ENCODE results near the gene CDON. TPM values are rescaled to one million over a fixed set of nuclear protein-coding genes. Genes with fewer than 3 reads are reported as not detected.

The CDON gene
- total and polyA plus RNA-seq, 2 of the 13 experiments (the other 11 are each of a cell fraction or from before 2014, with no cell fraction given), result 9.6 to 12.8 TPM

GRCh38 chr11:125987066-125987641, 75.5 kb downstream of the CDON start (continued):
- TF ChIP-seq RNF219 (CRISPR knock-in tag; IDR thresholded peaks at IDR 0.05), result no peak
- no peak for TF ChIP-seq ZBTB25 (CRISPR knock-in tag; IDR thresholded peaks at IDR 0.05)
- no peak for TF ChIP-seq BRCA1 (CRISPR knock-in tag; IDR thresholded peaks at IDR 0.05)
- TF ChIP-seq ZEB1 (IDR thresholded peaks at IDR 0.05; ENCODE audit: insufficient replicate concordance, low read depth), result no peak
- no peak for TF ChIP-seq TBP (CRISPR knock-in tag; IDR thresholded peaks at IDR 0.05)
- TF ChIP-seq ZMYM4 (CRISPR knock-in tag; IDR thresholded peaks at IDR 0.05), result no peak
- no peak for TF ChIP-seq ZSCAN12 (CRISPR knock-in tag; IDR thresholded peaks at IDR 0.05)
- TF ChIP-seq PRDM10 (CRISPR knock-in tag; IDR thresholded peaks at IDR 0.05; ENCODE audit: low read depth), result no peak
- TF ChIP-seq MEIS1 (CRISPR knock-in tag; IDR thresholded peaks at IDR 0.05; ENCODE audit: borderline replicate concordance), result no peak
- TF ChIP-seq KLF13 (CRISPR knock-in tag; IDR thresholded peaks at IDR 0.05), result no peak
- TF ChIP-seq ZNF180 (CRISPR knock-in tag; IDR thresholded peaks at IDR 0.05; ENCODE audit: borderline replicate concordance, low read depth), result no peak
- TF ChIP-seq U2AF2 (IDR thresholded peaks at IDR 0.05; ENCODE audit: low read depth, low read length), result no peak
- no peak for TF ChIP-seq PRPF4 (IDR thresholded peaks at IDR 0.05; ENCODE audit: low read depth, low read length, poor library complexity, severe bottlenecking)
- TF ChIP-seq NR2F2 (IDR thresholded peaks at IDR 0.05; ENCODE audit: borderline replicate concordance, low read depth), result no peak
- TF ChIP-seq HMGXB4 (CRISPR knock-in tag; IDR thresholded peaks at IDR 0.05; ENCODE audit: borderline replicate concordance in 1 of 2, low read depth in 1 of 2), result no peak
- no peak for TF ChIP-seq ZBTB3 (CRISPR knock-in tag; IDR thresholded peaks at IDR 0.05; ENCODE audit: borderline replicate concordance, low read depth)
- no peak for TF ChIP-seq TOPORS (CRISPR knock-in tag; IDR thresholded peaks at IDR 0.05)
- TF ChIP-seq RBAK (CRISPR knock-in tag; IDR thresholded peaks at IDR 0.05), result no peak
- no peak for TF ChIP-seq ZNF577 (CRISPR knock-in tag; IDR thresholded peaks at IDR 0.05; ENCODE audit: borderline replicate concordance, low read depth)
- TF ChIP-seq MBNL3 (CRISPR knock-in tag; conservative IDR thresholded peaks at IDR 0.05), result no peak
- TF ChIP-seq ZNF292 (CRISPR knock-in tag; IDR thresholded peaks at IDR 0.05; ENCODE audit: borderline replicate concordance, low read depth), result no peak

Data from HepG2 (cell line).